ENCODE measurements around the gene MSH3.
"Not testable (repeated sequence)": the region's sequence is repeated elsewhere in the genome, so short reads cannot be mapped to it uniquely, and the experiment has no call there.

Gene MSH3

GRCh38 chr5:80711938-80712337, 57.5 kb downstream of the MSH3 start:
- H3K27ac Mint-ChIP-seq, result no peak overlapping the region
- ATAC-seq, result no peak

GRCh38 chr5:80712919-80713318, 58.5 kb downstream of the MSH3 start:
- Mint-ChIP-seq H3K36me3 (peaks cover 75% of the 10 kb centered on the region), H3K27ac (no peak overlapping the region), H3K27me3 (no peaks in the 10 kb centered on the region), H3K4me1 (peaks cover 6% of the 10 kb centered on the region), H3K4me3 (no peak overlapping the region), H3K9me3 (no peaks in the 10 kb centered on the region)
- ATAC-seq, result no peak

More at GRCh38 chr5:80711938-80712337, 57.5 kb downstream of the MSH3 start:
- H3K9me3 Mint-ChIP-seq, result no peaks in the 10 kb centered on the region
- H3K4me1 Mint-ChIP-seq, result peaks cover 6% of the 10 kb centered on the region
- H3K27me3 Mint-ChIP-seq, result no peaks in the 10 kb centered on the region
- H3K4me3 Mint-ChIP-seq, result no peak overlapping the region
- peaks cover 69% of the 10 kb centered on the region for H3K36me3 Mint-ChIP-seq

GRCh38 chr5:80713631-80714030, 59.2 kb downstream of the MSH3 start:
- ATAC-seq, result no peak
- Mint-ChIP-seq H3K27me3 (no peaks in the 10 kb centered on the region), H3K27ac (no peak overlapping the region), H3K36me3 (peaks cover 79% of the 10 kb centered on the region), H3K9me3 (no peaks in the 10 kb centered on the region), H3K4me3 (no peak overlapping the region), H3K4me1 (peaks cover 6% of the 10 kb centered on the region)

DNA sequence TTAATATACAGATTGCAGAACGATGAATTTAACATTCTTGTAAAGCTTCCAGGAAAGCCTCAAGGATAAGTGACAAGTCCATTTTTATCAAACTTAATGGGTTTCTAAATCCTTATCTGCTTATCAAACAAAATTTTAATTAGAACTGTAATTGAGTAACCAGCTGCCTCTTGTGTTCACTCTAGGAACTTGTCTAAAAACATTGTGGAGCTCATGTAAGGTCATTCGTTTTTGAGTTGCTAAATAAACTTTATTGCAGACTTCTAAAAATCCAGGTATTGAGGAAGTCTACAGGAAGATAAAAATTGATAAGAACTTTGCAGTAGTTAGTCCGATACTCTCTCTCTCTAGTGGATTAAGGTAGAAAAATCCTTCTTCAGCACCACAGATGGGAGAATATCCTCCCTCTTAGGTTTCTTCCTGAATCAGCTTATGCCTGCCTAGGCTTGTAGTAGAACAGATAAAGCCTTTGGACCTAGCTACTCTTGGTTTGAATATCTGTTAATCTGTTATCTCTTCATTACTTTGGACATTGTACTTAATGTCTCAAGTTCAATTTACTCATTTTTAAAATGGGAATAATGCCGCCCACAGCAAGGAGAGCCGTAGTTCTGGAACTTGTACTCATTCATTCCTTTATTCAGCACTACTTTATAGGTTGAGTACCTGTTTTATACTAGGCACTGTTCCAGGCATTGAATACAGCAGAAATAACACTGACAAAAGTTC, 60.3 kb downstream of the MSH3 start:
- Mint-ChIP-seq H3K27me3 (no peaks in the 10 kb centered on the region), H3K36me3 (peaks cover 82% of the 10 kb centered on the region), H3K4me3 (no peak overlapping the region), H3K27ac (no peak overlapping the region), H3K9me3 (no peaks in the 10 kb centered on the region), H3K4me1 (peaks cover 6% of the 10 kb centered on the region)
- no peak for ATAC-seq

- ATAC-seq, result no peak
- Mint-ChIP-seq H3K36me3 (peaks cover 90% of the 10 kb centered on the region), H3K9me3 (peaks cover 4% of the 10 kb centered on the region), H3K4me3 (no peak overlapping the region), H3K4me1 (peaks cover 6% of the 10 kb centered on the region), H3K27me3 (no peaks in the 10 kb centered on the region), H3K27ac (no peak overlapping the region)
Observed at GRCh38 chr5:80715887-80716286, 61.4 kb downstream of the MSH3 start.

GRCh38 chr5:80720181-80720580, 65.7 kb downstream of the MSH3 start:
- peaks cover 59% of the 10 kb centered on the region for H3K36me3 Mint-ChIP-seq

GRCh38 chr5:80722916-80723315, 68.5 kb downstream of the MSH3 start:
- Mint-ChIP-seq H3K4me3 (no peak overlapping the region), H3K9me3 (peaks cover 4% of the 10 kb centered on the region), H3K36me3 (peaks cover 61% of the 10 kb centered on the region), H3K4me1 (no peaks in the 10 kb centered on the region), H3K27ac (no peak overlapping the region), H3K27me3 (no peaks in the 10 kb centered on the region)
- ATAC-seq, result no peak

More at GRCh38 chr5:80720181-80720580, 65.7 kb downstream of the MSH3 start:
- Mint-ChIP-seq H3K4me1 (no peaks in the 10 kb centered on the region), H3K9me3 (peaks cover 4% of the 10 kb centered on the region), H3K27ac (no peak overlapping the region), H3K4me3 (no peak overlapping the region), H3K27me3 (no peaks in the 10 kb centered on the region)
- no peak for ATAC-seq

DNA sequence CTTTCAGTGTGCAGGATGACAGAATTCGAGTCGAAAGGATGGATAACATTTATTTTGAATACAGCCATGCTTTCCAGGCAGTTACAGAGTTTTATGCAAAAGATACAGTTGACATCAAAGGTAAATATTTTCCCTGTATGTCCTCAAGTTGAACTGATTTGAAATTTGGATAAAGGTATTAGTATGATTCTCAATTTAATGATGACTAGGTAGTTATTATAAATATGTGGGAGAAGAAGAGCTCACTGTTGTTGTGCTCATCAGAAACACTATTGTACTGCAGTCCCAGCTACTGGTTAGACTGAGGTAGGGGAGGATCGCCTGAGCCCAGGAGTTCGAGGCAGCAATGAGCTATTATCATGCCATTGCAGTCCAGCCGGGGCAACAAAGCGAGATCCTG, 71.0 kb downstream of the MSH3 start:
- Mint-ChIP-seq H3K9me3 (peaks cover under 1% of the 10 kb centered on the region), H3K36me3 (peaks cover 58% of the 10 kb centered on the region), H3K27me3 (no peaks in the 10 kb centered on the region), H3K4me1 (no peaks in the 10 kb centered on the region), H3K4me3 (no peak overlapping the region), H3K27ac (no peak overlapping the region)
- no peak for ATAC-seq

DNA sequence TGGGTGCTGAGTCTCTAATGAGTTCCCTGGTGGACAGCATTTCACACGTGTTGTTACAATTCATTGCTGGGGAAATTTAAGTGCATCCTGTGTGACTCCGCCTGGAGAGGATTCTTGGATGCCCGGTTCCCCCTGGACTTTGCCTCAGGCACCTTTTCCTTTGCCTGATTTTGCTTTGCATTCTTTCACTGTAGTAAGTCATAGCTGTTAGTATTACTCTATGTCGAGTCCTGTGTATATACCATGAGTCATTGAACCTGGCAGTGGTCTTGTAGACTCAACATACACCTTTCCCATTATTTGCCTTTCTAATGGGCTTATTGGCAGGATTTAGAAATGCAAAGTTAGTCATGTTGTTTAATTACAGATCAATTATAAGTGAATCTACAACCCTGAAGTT, 82.3 kb downstream of the MSH3 start:
- Mint-ChIP-seq H3K4me1 (peaks cover 9% of the 10 kb centered on the region), H3K27me3 (no peaks in the 10 kb centered on the region), H3K9me3 (no peaks in the 10 kb centered on the region), H3K4me3 (no peak overlapping the region), H3K36me3 (peaks cover 59% of the 10 kb centered on the region), H3K27ac (no peak overlapping the region)
- no peak for ATAC-seq

DNA sequence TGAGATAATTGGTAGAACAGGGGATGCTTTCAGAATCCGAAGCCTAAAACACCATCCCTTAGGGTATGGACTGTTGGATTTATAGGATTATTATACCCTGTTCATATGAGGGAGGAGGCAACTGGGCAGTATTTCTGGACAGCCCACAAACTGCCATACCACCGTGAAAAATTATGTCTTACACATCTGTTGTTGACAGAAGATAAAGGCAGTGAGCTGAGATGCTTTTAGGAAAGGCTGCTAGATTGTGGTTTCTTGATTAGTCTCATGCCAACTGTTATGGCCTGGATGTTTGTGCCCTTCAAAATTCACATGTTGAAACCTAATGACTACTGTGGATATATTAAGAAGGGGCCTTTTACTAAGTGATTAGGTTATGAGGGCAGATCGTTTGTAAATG, 84.0 kb downstream of the MSH3 start:
- Mint-ChIP-seq H3K4me3 (no peak overlapping the region), H3K27ac (no peak overlapping the region), H3K27me3 (no peaks in the 10 kb centered on the region), H3K9me3 (no peaks in the 10 kb centered on the region), H3K36me3 (peaks cover 57% of the 10 kb centered on the region), H3K4me1 (peaks cover 9% of the 10 kb centered on the region)
- ATAC-seq, result no peak

DNA sequence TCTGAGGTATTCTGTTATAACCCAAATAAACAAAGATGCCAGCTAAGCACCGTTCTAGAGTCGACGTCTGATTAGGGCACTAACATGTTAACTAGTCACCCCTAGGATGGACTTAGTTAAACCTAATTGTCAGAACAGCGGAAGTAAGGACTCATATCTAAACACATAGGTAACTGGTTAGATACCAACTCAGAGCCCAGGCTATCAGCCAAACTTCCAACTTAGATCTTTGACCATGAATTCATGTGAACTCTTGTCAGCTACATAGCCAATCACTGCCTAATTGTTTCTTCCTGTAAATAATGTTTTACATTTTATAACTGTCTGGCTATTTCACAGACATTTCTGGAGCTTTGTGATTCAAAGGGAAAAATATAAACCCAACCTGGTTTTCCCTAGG, 84.6 kb downstream of the MSH3 start:
- Mint-ChIP-seq H3K27ac (no peak overlapping the region), H3K9me3 (no peaks in the 10 kb centered on the region), H3K4me3 (no peak overlapping the region), H3K36me3 (peaks cover 55% of the 10 kb centered on the region), H3K27me3 (no peaks in the 10 kb centered on the region), H3K4me1 (peaks cover 9% of the 10 kb centered on the region)
- no peak for ATAC-seq

GRCh38 chr5:80739496-80739895, 85.0 kb downstream of the MSH3 start:
- H3K27ac Mint-ChIP-seq, result no peak overlapping the region
- no peaks in the 10 kb centered on the region for H3K27me3 Mint-ChIP-seq
- peaks cover 9% of the 10 kb centered on the region for H3K4me1 Mint-ChIP-seq
- no peak for ATAC-seq
- peaks cover 56% of the 10 kb centered on the region for H3K36me3 Mint-ChIP-seq
- H3K9me3 Mint-ChIP-seq, result no peaks in the 10 kb centered on the region
- no peak overlapping the region for H3K4me3 Mint-ChIP-seq

GRCh38 chr5:80739898-80740297, 85.4 kb downstream of the MSH3 start:
- H3K4me1 Mint-ChIP-seq, result peaks cover 9% of the 10 kb centered on the region
- no peak for ATAC-seq
- H3K9me3 Mint-ChIP-seq, result no peaks in the 10 kb centered on the region
- no peak overlapping the region for H3K4me3 Mint-ChIP-seq
- peaks cover 56% of the 10 kb centered on the region for H3K36me3 Mint-ChIP-seq
- no peaks in the 10 kb centered on the region for H3K27me3 Mint-ChIP-seq
- peak overlapping the region; percentile 1 for H3K27ac Mint-ChIP-seq

- peak overlapping the region; percentile 1 for H3K27ac Mint-ChIP-seq
- not testable (repeated sequence) for H3K9me3 Mint-ChIP-seq, H3K4me3 Mint-ChIP-seq, H3K4me1 Mint-ChIP-seq, ATAC-seq, H3K27me3 Mint-ChIP-seq
- peaks cover 55% of the 10 kb centered on the region for H3K36me3 Mint-ChIP-seq
Observed at GRCh38 chr5:80740488-80740887, 86.0 kb downstream of the MSH3 start.

GRCh38 chr5:80740999-80741398, 86.5 kb downstream of the MSH3 start:
- Mint-ChIP-seq H3K27ac (peak overlapping the region; percentile 1), H3K4me3 (no peak overlapping the region)

GRCh38 chr5:80744149-80744548, 89.7 kb downstream of the MSH3 start:
- no peak overlapping the region for H3K4me3 Mint-ChIP-seq
- ATAC-seq, result no peak
- no peaks in the 10 kb centered on the region for H3K27me3 Mint-ChIP-seq
- H3K9me3 Mint-ChIP-seq, result no peaks in the 10 kb centered on the region
- no peak overlapping the region for H3K27ac Mint-ChIP-seq
- H3K4me1 Mint-ChIP-seq, result peaks cover 9% of the 10 kb centered on the region
- peaks cover 80% of the 10 kb centered on the region for H3K36me3 Mint-ChIP-seq

More at GRCh38 chr5:80740999-80741398, 86.5 kb downstream of the MSH3 start:
- no peak for ATAC-seq
- H3K4me1 Mint-ChIP-seq, result peaks cover 9% of the 10 kb centered on the region
- no peaks in the 10 kb centered on the region for H3K27me3 Mint-ChIP-seq
- no peaks in the 10 kb centered on the region for H3K9me3 Mint-ChIP-seq
- peaks cover 53% of the 10 kb centered on the region for H3K36me3 Mint-ChIP-seq
